NT2/D1 (cell line): ENCODE measurements around the gene EEF1AKMT3.

Experiments used
- DNase-seq: peaks from one replicate; pipeline ENCODE4 v3.0.0-alpha.2; 2011; ENCODE audit warnings: low read depth, low spot score
- H3K27me3 ChIP-seq: 2 replicates; pipeline ENCODE4 v1.6.0; 2011; ENCODE audit warnings: mild to moderate bottlenecking; ENCODE audit not compliant: insufficient read length, insufficient read depth
- H3K36me3 ChIP-seq: 2 replicates; pipeline ENCODE4 v1.6.1; 2011; ENCODE audit warnings: mild to moderate bottlenecking, low read length, mixed read lengths; ENCODE audit not compliant: insufficient read depth, insufficient read length
- H3K4me1 ChIP-seq: 2 replicates; pipeline ENCODE4 v1.5.1; 2011; ENCODE audit not compliant: insufficient read depth, insufficient read length
- H3K4me3 ChIP-seq: 2 replicates; pipeline ENCODE4 v1.5.1; 2011; ENCODE audit warnings: low read depth; ENCODE audit not compliant: insufficient read length
- H3K9ac ChIP-seq: 2 replicates; pipeline ENCODE4 v1.6.0; 2011; ENCODE audit warnings: low read depth; ENCODE audit not compliant: insufficient read length
- H3K9me3 ChIP-seq: 2 replicates; pipeline ENCODE4 v1.5.1; 2011; ENCODE audit warnings: mild to moderate bottlenecking, low read length; ENCODE audit not compliant: insufficient read depth
- SUZ12 ChIP-seq: IDR thresholded peaks from 2 replicates; pipeline ENCODE4 v1.6.1; 2011; ENCODE audit not compliant: insufficient read length, insufficient read depth; ENCODE audit errors: extremely low read depth
- YY1 ChIP-seq: IDR thresholded peaks from 2 replicates; pipeline ENCODE4 v1.6.1; 2011; ENCODE audit not compliant: insufficient read length, insufficient read depth
- ZNF274 ChIP-seq: IDR thresholded peaks from 2 replicates; pipeline ENCODE4 v1.6.1; 2011; ENCODE audit warnings: mild to moderate bottlenecking, low read depth, low read length

Gene EEF1AKMT3

DNA sequence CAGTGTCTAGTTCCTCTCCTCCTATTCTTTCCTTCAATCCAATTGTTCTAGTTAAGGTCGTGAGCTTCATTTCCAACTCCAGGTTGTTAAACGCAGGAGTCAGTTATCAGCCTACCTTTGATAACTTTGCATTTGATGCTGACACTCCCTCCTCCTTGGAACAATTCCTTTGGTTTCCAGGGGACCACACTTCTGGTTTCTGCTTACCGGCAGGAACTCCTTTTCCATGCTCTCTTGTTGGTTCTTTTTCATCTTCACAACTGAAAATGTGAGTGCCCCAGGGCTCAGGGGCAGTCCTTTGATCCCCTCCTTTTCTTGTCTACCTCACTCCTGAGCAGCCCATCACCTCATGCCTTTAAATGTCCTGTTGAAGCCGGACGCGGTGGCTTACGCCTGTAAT is 5.0 kb downstream of the EEF1AKMT3 start:
- Histone ChIP-seq H3K9me3 (no peaks in the 10 kb centered on the region), H3K4me3 (no peak overlapping the region), H3K9ac (no peak overlapping the region), H3K36me3 (peaks cover 13% of the 10 kb centered on the region), H3K27me3 (no peaks in the 10 kb centered on the region), H3K4me1 (no peaks in the 10 kb centered on the region)
- DNase-seq: no peak
- TF ChIP-seq ZNF274: no peak
- TF ChIP-seq SUZ12: no peak

DNA sequence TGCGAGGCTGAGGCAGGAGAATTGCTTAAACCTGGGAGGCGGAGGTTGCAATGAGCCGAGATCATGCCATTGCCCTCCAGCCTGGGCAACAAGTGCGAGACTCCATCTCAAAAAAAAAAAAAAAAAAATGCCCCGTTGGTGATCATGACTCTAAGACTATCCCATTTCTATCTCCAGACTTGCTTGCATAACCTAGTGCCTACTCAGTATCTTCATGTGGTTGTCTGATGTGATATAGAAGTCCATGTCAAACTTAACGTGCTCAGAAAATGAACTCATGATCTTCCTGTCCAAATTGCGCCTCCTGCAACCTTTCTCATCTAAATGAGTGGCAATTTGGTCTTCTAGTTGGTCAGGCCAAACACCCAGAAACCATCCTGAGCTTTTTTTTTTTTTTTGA is 5.5 kb downstream of the EEF1AKMT3 start:
- H3K4me1 ChIP-seq: no peaks in the 10 kb centered on the region
- H3K27me3 ChIP-seq: no peaks in the 10 kb centered on the region
- no peak for DNase-seq
- H3K9ac ChIP-seq: no peak overlapping the region
- no peaks in the 10 kb centered on the region for H3K9me3 ChIP-seq
- no peak for TF ChIP-seq YY1
- no peak for TF ChIP-seq ZNF274
- TF ChIP-seq SUZ12: no peak
- H3K36me3 ChIP-seq: peaks cover 13% of the 10 kb centered on the region
- H3K4me3 ChIP-seq: no peak overlapping the region

DNA sequence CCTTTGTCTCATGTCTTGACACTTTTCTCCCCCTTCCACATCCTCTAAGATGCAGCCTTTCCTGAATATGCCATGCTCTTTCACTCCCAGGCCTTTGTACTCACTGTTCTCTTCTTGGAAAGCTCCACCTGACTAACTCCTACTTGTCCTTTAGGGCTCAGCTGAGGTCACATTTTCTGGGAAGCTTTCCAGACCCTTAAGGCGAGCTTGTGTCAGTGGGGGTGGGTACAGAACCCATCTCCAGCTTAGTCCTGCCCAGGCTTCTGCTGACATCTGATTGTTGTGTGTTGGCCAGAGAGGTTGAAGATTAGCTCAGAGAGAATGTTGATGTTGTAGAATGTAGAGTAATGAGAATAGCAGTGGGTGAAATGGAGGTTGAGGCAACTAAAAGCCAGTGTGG is 7.3 kb downstream of the EEF1AKMT3 start:
- Histone ChIP-seq H3K36me3 (peaks cover 24% of the 10 kb centered on the region), H3K9ac (no peak overlapping the region), H3K27me3 (no peaks in the 10 kb centered on the region), H3K9me3 (no peaks in the 10 kb centered on the region), H3K4me3 (no peak overlapping the region), H3K4me1 (no peaks in the 10 kb centered on the region)
- no peak for TF ChIP-seq SUZ12
- TF ChIP-seq YY1: no peak
- TF ChIP-seq ZNF274: no peak
- DNase-seq: no peak

DNA sequence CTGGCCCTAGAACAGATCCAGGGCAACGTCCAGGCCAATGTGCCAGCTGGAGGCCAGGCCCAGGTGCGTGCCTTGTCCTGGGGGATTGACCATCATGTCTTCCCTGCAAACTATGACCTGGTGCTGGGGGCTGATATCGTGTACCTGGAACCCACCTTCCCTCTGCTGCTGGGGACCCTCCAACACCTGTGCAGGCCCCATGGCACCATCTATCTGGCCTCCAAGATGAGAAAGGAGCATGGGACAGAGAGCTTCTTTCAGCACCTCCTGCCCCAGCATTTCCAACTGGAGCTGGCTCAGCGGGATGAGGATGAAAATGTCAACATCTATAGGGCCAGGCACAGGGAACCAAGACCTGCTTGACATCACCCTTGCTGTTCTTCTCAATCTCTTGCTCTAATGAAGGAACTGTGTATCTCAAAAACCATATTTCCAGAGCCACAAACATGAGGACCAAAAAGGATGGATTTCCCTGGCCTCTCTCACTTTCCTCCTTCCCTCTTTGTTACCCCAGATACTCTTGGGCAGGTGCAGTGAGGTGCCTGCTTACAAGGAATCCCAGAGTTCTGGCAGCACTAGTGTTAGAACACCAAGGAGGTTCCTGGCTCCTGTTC is 8.0 kb downstream of the EEF1AKMT3 start:
- no peak for DNase-seq
- H3K36me3 ChIP-seq: peaks cover 27% of the 10 kb centered on the region
- no peaks in the 10 kb centered on the region for H3K4me1 ChIP-seq
- H3K9me3 ChIP-seq: no peaks in the 10 kb centered on the region
- no peak overlapping the region for H3K9ac ChIP-seq
- no peak overlapping the region for H3K4me3 ChIP-seq
- no peaks in the 10 kb centered on the region for H3K27me3 ChIP-seq
- TF ChIP-seq YY1: no peak
- no peak for TF ChIP-seq SUZ12
- TF ChIP-seq ZNF274: no peak

DNA sequence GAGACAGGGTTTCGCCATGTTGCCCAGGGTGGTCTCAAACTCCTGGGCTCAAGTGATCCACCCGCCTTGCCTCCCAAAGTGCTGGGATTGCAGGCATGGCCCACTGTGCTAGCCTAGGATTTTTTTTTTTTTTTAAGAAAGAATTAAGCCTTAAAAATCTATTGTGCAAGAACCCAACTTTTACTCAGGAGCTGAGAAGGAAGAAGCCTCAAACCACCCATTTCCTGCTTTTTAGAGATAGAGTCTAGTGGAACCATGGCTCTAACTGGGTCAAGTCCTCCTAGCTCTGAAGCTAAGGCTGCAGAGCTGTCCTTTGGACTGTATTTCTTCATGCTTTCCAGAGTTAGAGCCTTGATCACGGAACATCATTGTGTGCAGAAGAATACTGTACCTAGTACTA is 8.8 kb downstream of the EEF1AKMT3 start:
- no peaks in the 10 kb centered on the region for H3K27me3 ChIP-seq
- no peak overlapping the region for H3K9ac ChIP-seq
- H3K4me3 ChIP-seq: no peak overlapping the region
- DNase-seq: no peak
- no peaks in the 10 kb centered on the region for H3K9me3 ChIP-seq
- H3K4me1 ChIP-seq: no peaks in the 10 kb centered on the region
- peaks cover 33% of the 10 kb centered on the region for H3K36me3 ChIP-seq
- no peak for TF ChIP-seq YY1
- TF ChIP-seq ZNF274: no peak
- no peak for TF ChIP-seq SUZ12

DNA sequence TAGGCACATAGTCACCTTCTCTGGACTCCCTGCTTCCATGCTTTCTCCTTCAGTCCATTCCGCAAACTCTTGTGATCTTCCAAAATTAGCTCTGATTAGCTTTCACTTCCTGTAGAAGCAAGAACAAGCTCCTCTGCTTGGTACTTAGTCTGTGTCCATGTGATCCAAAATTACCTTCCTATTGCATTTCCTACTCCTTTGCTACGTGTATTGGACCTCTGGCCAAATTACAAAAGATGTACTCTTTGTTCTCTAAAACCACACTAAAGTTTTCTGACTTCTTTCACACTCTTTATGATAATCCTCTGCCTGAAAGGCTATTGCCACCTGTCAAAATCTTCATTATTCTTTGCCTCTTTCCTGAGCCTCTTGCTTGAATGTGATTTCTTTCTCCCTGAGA is 9.4 kb downstream of the EEF1AKMT3 start:
- no peak for DNase-seq
- H3K9ac ChIP-seq: no peak overlapping the region
- H3K4me1 ChIP-seq: no peaks in the 10 kb centered on the region
- H3K9me3 ChIP-seq: no peaks in the 10 kb centered on the region
- H3K27me3 ChIP-seq: no peaks in the 10 kb centered on the region
- H3K4me3 ChIP-seq: no peak overlapping the region
- TF ChIP-seq YY1 (no peak), ZNF274 (no peak), SUZ12 (no peak)
- peaks cover 38% of the 10 kb centered on the region for H3K36me3 ChIP-seq

DNA sequence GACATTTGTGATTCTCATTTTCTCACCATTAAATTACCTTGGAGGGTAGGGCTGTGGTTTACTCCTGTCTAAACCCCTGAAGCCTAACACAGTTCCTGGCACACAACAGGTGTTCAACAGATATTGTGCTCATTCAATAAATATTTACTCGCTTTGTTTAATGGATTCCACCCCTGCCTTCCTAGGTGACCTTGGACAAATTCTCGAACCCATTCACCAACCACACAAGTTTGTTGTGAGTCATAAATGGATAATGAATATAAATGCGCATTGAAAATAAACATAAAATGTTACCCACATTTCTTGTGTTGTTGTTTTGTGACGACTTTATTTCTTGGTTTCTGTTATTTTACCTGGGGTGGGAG is 9.8 kb downstream of the EEF1AKMT3 start:
- H3K4me3 ChIP-seq: peak overlapping the region; percentile 100
- H3K4me1 ChIP-seq: no peaks in the 10 kb centered on the region
- no peaks in the 10 kb centered on the region for H3K27me3 ChIP-seq
- H3K9me3 ChIP-seq: no peaks in the 10 kb centered on the region
- TF ChIP-seq SUZ12 (no peak), ZNF274 (no peak), YY1 (no peak)
- peaks cover 40% of the 10 kb centered on the region for H3K36me3 ChIP-seq
- no peak overlapping the region for H3K9ac ChIP-seq
- no peak for DNase-seq

DNA sequence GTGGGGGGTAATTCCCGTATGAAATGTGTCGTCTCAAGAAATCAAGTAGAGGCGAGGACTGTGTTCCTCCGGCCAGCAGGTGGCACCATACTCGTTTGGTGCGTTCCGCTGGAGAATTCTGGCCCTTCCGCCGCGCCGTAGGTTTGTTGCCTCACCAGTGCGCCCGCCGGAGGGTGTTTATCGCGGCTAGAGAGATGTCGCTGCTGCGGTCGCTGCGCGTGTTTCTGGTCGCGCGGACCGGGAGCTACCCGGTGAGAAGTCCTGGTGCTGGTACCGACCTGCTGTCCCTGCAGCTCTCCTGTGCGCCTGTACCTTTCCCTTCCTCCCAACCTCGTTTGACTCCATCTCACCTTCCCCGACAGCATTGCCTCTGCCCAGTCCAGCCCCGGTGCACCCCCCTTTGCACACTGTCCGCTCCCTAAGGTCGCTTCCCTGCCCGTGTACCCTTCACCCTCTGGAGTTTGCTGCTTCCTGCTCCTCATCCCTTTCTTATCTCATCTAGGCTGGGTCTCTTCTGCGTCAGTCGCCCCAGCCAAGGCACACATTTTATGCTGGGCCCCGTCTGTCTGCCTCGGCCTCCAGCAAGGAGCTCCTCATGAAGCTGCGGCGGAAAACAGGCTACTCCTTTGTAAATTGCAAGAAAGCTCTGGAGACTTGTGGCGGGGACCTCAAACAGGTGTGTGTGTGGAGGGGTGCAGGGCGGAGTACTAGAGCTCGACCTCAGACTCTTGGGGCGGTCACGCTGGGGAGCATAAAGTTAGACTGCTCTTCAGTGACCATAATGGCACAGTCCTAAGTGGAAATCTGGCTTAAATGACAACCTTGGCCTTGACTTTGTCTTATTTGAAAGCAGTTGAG is 10.4 kb downstream of the EEF1AKMT3 start, which contains the start of gene TSFM:
TSS of gene TSFM (plus strand) at position 180 of the 858 bp plus-strand sequence. CDS start at position 195, 15 bp downstream.
- Histone ChIP-seq H3K9me3 (no peaks in the 10 kb centered on the region), H3K36me3 (peaks cover 46% of the 10 kb centered on the region), H3K4me3 (peak within 1 kb of the TSS; percentile 100), H3K9ac (peak within 1 kb of the TSS; percentile 98), H3K4me1 (no peaks in the 10 kb centered on the region), H3K27me3 (no peaks in the 10 kb centered on the region)
- TF ChIP-seq ZNF274 (no peak), SUZ12 (no peak), YY1 (no peak)
- DNase-seq: peak; percentile 92
